HG03565 (cell line): ENCODE measurements around the gene CFTR.
A peak's percentile ranks its signal among the peaks of the same experiment; 100 is the strongest.

Experiments used
- ATAC-seq: cut with Tn5 transposase; IDR thresholded peaks from one replicate; pipeline ENCODE4 v1.9.1; 2021; ENCODE audit warnings: mild to moderate bottlenecking, moderate library complexity; ENCODE audit not compliant: unreplicated experiment

CFTR gene

GRCh38 chr7:117582219-117582704 is 102.4 kb downstream of the CFTR start:
- no peak for ATAC-seq

- peak; percentile 12 for ATAC-seq
Measured at GRCh38 chr7:117587931-117588330, 108.1 kb downstream of the CFTR start.

- ATAC-seq = peak; percentile 67
Measured at GRCh38 chr7:117588352-117588794, 108.5 kb downstream of the CFTR start.

GRCh38 chr7:117590191-117590590 is 110.4 kb downstream of the CFTR start:
- ATAC-seq = no peak

GRCh38 chr7:117592011-117592635 is 112.3 kb downstream of the CFTR start:
- no peak for ATAC-seq

- ATAC-seq = no peak
Measured at GRCh38 chr7:117596134-117596533, 116.3 kb downstream of the CFTR start.

- ATAC-seq = no peak
Measured at GRCh38 chr7:117597755-117598154, 117.9 kb downstream of the CFTR start.

- ATAC-seq = no peak
Measured at GRCh38 chr7:117600911-117601310, 121.1 kb downstream of the CFTR start.

GRCh38 chr7:117603627-117604026 is 123.8 kb downstream of the CFTR start:
- ATAC-seq = no peak

GRCh38 chr7:117605712-117606111 is 125.9 kb downstream of the CFTR start:
- ATAC-seq = no peak

GRCh38 chr7:117606132-117606531 is 126.3 kb downstream of the CFTR start:
- ATAC-seq = no peak

GRCh38 chr7:117610396-117610795 is 130.6 kb downstream of the CFTR start:
- ATAC-seq = no peak

GRCh38 chr7:117612637-117613036 is 132.8 kb downstream of the CFTR start:
- no peak for ATAC-seq

- no peak for ATAC-seq
Measured at GRCh38 chr7:117616694-117617093, 136.9 kb downstream of the CFTR start.

GRCh38 chr7:117619681-117620080 is 139.9 kb downstream of the CFTR start:
- ATAC-seq = no peak

GRCh38 chr7:117621075-117621618 is 141.3 kb downstream of the CFTR start:
- no peak for ATAC-seq

- no peak for ATAC-seq
Measured at GRCh38 chr7:117623606-117624005, 143.8 kb downstream of the CFTR start.

GRCh38 chr7:117630501-117630900 is 150.7 kb downstream of the CFTR start:
- no peak for ATAC-seq

- ATAC-seq = no peak
Measured at GRCh38 chr7:117630907-117631564, 151.2 kb downstream of the CFTR start.

- ATAC-seq = no peak
Measured at GRCh38 chr7:117631652-117632051, 151.8 kb downstream of the CFTR start.

- ATAC-seq = no peak
Measured at GRCh38 chr7:117637937-117638336, 158.1 kb downstream of the CFTR start.

GRCh38 chr7:117639966-117640365 is 160.1 kb downstream of the CFTR start:
- no peak for ATAC-seq
